ENCODE results near the gene FBXO45. TPM values are rescaled to one million over a fixed set of nuclear protein-coding genes. Genes with fewer than 3 reads are reported as not detected.

The FBXO45 gene
- total and polyA plus RNA-seq, 4 donors, result 1.6 to 7.7 (median 3.6) TPM

DNA sequence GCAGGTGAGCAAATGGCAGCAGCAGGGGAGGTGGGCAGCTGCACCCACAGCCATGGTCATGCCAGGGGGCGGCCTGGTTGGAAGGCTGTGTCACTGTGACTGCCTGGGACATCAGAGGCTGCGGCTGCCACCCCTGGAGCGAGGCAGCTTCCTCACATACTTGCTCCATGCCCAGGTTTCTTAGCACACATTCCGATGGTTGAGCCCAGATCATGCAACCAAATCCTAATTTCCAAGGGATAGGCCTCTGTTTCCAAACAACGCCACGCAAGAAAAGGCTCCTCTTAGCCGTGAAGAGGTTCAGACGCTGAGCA is 59.4 kb downstream of the FBXO45 start:
- DNase-seq (ENCODE audit: low spot score), result no peak
- H3K4me3 ChIP-seq (ENCODE audit: low read depth in 1 of 3, low read length in 3 of 3), result no peak overlapping the region
- no peaks in the 10 kb centered on the region for H3K36me3 ChIP-seq (ENCODE audit: control insufficient read depth in 4 of 4, insufficient read depth in 3 of 4, low read depth in 1 of 4, low read length in 3 of 4)
- H3K27ac ChIP-seq (ENCODE audit: low read depth in 1 of 2, low read length in 2 of 2), result no peak overlapping the region
- no peak overlapping the region for H3K9ac ChIP-seq (ENCODE audit: low read depth in 1 of 2, low read length in 2 of 2)
- TF ChIP-seq FOXA2 (IDR thresholded peaks at IDR 0.05) (no peak), CTCF (IDR thresholded peaks at IDR 0.05; ENCODE audit: low read depth, low read length, missing input control) (no peak), EGR1 (IDR thresholded peaks at IDR 0.05; ENCODE audit: low read depth in 2 of 2) (no peak), HNF4G (IDR thresholded peaks at IDR 0.05) (no peak), RAD21 (IDR thresholded peaks at IDR 0.05) (no peak), NR2F2 (IDR thresholded peaks at IDR 0.05) (no peak), SP1 (IDR thresholded peaks at IDR 0.05) (no peak), HNF4A (conservative IDR thresholded peaks at IDR 0.05) (no peak), ATF3 (IDR thresholded peaks at IDR 0.05) (no peak), JUND (IDR thresholded peaks at IDR 0.05) (no peak), YY1 (IDR thresholded peaks at IDR 0.05) (no peak), TAF1 (conservative IDR thresholded peaks at IDR 0.05) (no peak), MAX (IDR thresholded peaks at IDR 0.05) (no peak)
- TF ChIP-seq, protein P1, sequence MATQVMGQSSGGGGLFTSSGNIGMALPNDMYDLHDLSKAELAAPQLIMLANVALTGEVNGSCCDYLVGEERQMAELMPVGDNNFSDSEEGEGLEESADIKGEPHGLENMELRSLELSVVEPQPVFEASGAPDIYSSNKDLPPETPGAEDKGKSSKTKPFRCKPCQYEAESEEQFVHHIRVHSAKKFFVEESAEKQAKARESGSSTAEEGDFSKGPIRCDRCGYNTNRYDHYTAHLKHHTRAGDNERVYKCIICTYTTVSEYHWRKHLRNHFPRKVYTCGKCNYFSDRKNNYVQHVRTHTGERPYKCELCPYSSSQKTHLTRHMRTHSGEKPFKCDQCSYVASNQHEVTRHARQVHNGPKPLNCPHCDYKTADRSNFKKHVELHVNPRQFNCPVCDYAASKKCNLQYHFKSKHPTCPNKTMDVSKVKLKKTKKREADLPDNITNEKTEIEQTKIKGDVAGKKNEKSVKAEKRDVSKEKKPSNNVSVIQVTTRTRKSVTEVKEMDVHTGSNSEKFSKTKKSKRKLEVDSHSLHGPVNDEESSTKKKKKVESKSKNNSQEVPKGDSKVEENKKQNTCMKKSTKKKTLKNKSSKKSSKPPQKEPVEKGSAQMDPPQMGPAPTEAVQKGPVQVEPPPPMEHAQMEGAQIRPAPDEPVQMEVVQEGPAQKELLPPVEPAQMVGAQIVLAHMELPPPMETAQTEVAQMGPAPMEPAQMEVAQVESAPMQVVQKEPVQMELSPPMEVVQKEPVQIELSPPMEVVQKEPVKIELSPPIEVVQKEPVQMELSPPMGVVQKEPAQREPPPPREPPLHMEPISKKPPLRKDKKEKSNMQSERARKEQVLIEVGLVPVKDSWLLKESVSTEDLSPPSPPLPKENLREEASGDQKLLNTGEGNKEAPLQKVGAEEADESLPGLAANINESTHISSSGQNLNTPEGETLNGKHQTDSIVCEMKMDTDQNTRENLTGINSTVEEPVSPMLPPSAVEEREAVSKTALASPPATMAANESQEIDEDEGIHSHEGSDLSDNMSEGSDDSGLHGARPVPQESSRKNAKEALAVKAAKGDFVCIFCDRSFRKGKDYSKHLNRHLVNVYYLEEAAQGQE (IDR thresholded peaks at IDR 0.05), result no peak
- H3K27me3 ChIP-seq (ENCODE audit: control insufficient read depth in 4 of 4, insufficient read depth in 4 of 4, low read length in 3 of 4), result peaks cover 0 to 2% (median 0%) of the 10 kb centered on the region in 4 donors
- peaks cover 2 to 7% (median 5%) of the 10 kb centered on the region in 4 donors for H3K4me1 ChIP-seq (ENCODE audit: control insufficient read depth in 4 of 4, insufficient read depth in 4 of 4, low read length in 3 of 4)
- WGBS, result 95% methylated on average over 8 of the region's 8 CpGs
- no peaks in the 10 kb centered on the region for H3K9me3 ChIP-seq (ENCODE audit: control insufficient read depth in 4 of 4, low read length in 3 of 4)

DNA sequence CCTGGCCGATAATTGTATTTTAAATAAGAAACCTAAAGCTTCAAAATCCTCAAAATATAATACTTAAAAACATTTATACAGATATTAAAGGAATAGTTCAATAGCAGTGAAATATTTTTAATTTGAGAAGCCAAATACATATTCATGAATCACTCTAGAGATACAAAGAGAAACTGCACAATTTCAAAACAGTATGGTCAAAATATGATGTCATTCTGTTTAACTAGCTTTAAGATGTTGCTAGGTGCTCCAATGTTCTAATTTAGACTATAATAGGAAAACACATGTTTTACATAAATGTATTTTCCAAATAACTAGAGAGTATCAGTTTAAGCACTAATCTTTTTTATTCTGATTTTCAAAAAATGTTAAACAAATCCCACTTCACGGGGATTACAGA is 60.8 kb downstream of the FBXO45 start:
- TF ChIP-seq RXRA (IDR thresholded peaks at IDR 0.05), result no peak
- no peak for TF ChIP-seq EGR1 (IDR thresholded peaks at IDR 0.05; ENCODE audit: low read depth in 2 of 2)
- no peak for TF ChIP-seq RAD21 (IDR thresholded peaks at IDR 0.05)
- TF ChIP-seq FOXA2 (IDR thresholded peaks at IDR 0.05), result no peak
- TF ChIP-seq YY1 (IDR thresholded peaks at IDR 0.05), result no peak
- TF ChIP-seq NR2F2 (IDR thresholded peaks at IDR 0.05), result no peak
- peaks cover 0 to 2% (median 0%) of the 10 kb centered on the region in 4 donors for H3K27me3 ChIP-seq (ENCODE audit: control insufficient read depth in 4 of 4, insufficient read depth in 4 of 4, low read length in 3 of 4)
- peaks cover 2 to 12% (median 7%) of the 10 kb centered on the region in 4 donors for H3K4me1 ChIP-seq (ENCODE audit: control insufficient read depth in 4 of 4, insufficient read depth in 4 of 4, low read length in 3 of 4)
- H3K9me3 ChIP-seq (ENCODE audit: control insufficient read depth in 4 of 4, low read length in 3 of 4), result no peaks in the 10 kb centered on the region
- H3K9ac ChIP-seq (ENCODE audit: low read depth in 1 of 2, low read length in 2 of 2), result no peak overlapping the region
- WGBS, result 92% methylated on average over 2 of the region's 2 CpGs
- H3K4me3 ChIP-seq (ENCODE audit: low read depth in 1 of 3, low read length in 3 of 3), result no peak overlapping the region
- no peaks in the 10 kb centered on the region for H3K36me3 ChIP-seq (ENCODE audit: control insufficient read depth in 4 of 4, insufficient read depth in 3 of 4, low read depth in 1 of 4, low read length in 3 of 4)
- DNase-seq (ENCODE audit: low spot score), result no peak
- H3K27ac ChIP-seq (ENCODE audit: low read depth in 1 of 2, low read length in 2 of 2), result no peak overlapping the region

Data from liver (tissue), 9 donors.